ENCODE data around the gene PIEZO1. TPM values are rescaled to one million over a fixed set of nuclear protein-coding genes. Genes with fewer than 3 reads are reported as not detected.
A peak's percentile ranks its signal among the peaks of the same experiment; 100 is the strongest.

Gene PIEZO1
- total RNA-seq, 1 experiment from 2014 or later, result 224 TPM

- DNase-seq (ENCODE audit: low read depth, low spot score) (no peak), ATAC-seq (no peak)
- Histone ChIP-seq H4K20me1 (ENCODE audit: insufficient read depth) (peaks cover 5% of the 10 kb centered on the region; the same call in 1 of the 2 replicates), H2AFZ (ENCODE audit: low read depth, low read length, poor library complexity, severe bottlenecking) (no peak overlapping the region), H3K4me3 (replicated peaks in 1 of 2; ENCODE audit: low read depth in 1 of 2, low read length in 2 of 2) (no peak overlapping the region), H3K79me2 (ENCODE audit: insufficient read depth, low read length) (peaks cover 38% of the 10 kb centered on the region), H3K9me3 (ENCODE audit: control insufficient read depth in 1 of 2, insufficient read depth in 1 of 2, low read depth in 1 of 2, low read length in 2 of 2) (no peaks in the 10 kb centered on the region), H3K4me2 (ENCODE audit: low read length) (no peak overlapping the region), H3K4me1 (ENCODE audit: control insufficient read depth in 1 of 2, insufficient read depth in 2 of 2, low read length in 2 of 2) (peaks cover 0 to 14% of the 10 kb centered on the region in 2 experiments; a peak in 1 of 4 replicates), H3K9me2 (ENCODE audit: insufficient read depth) (no peaks in the 10 kb centered on the region), H3K36me3 (ENCODE audit: control insufficient read depth in 1 of 2, insufficient read depth in 2 of 2, low read length in 2 of 2) (peaks cover 13 to 58% of the 10 kb centered on the region in 2 experiments; a peak in 3 of 4 replicates), H3K9ac (ENCODE audit: low read length) (no peak overlapping the region), H3K27ac (ENCODE audit: low read depth, low read length) (peak overlapping the region; percentile 25; the same call in 1 of the 2 replicates), H3K27me3 (ENCODE audit: insufficient read depth, low read length) (no peaks in the 10 kb centered on the region)
- ChIA-PET RAD21 (ENCODE audit: low non-redundant PET in 1 of 2, low total read pairs in 2 of 2, uncharacterized antibody in 2 of 2, unreplicated experiment in 2 of 2) (no interaction called here), POLR2A (no interaction called here), CTCF (no interaction called here)
- intact Hi-C loops (cut with micrococcal nuclease), result loop anchor here (5.0 kb wide), 2 partner anchors 63 to 478 kb away; partner anchors contain the start of genes CDT1 and ZNF778
- no TSS peak for BruUV-seq (replicated peaks)
- TF ChIP-seq CBX3 (IDR thresholded peaks at IDR 0.05; ENCODE audit: low read depth) (no peak), JUND (IDR thresholded peaks at IDR 0.05) (no peak)
Observed at GRCh38 chr16:88739139-88739976, 45.7 kb downstream of the PIEZO1 start.

DNA sequence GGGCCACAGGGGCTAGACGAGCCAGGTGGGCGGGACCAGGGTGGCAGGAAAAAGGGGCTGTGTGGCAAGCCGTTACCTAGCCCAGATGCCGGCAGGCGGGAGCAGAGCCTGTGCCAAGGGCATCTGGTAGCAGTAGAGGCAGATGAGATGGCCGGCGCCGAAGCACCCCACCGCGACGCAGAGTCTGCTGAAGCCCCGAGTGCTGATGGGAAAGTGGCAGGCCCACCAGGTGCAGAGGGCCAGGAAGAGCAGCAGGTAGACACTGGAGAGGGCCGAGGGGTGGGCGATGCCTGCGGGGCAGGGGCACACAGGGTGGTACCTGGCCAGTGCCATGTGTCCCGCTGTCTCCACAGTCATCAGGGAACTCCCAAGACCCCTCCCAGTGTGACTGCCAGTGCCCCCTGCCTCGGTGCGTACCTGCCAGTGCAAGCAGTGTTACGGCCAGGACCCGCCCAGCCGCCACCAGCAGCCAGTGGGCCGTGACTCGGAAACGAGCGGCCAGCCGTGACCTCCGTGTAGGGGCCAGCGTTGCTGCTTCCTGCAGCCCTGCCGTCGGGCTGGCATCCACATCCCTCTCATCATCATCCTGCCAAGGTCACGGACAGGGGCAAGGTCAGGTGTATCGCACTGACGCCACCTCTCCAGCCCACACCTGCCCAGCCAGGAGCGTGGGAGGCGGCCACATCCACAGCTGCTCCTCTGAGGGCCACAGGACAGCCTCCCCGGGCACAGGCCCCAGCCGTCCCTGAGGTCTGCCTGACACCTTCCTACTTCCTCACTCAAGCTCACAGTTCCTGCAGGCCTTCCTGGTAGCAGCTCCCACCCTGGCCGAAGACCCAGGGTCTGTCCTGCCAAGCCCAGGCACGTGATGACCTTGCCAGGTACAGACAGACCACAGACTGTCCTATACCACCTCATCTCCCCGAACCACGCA lies 46.6 kb downstream of the PIEZO1 start:
- DNase-seq (ENCODE audit: low read depth, low spot score), result no peak
- H3K9me3 ChIP-seq (ENCODE audit: control insufficient read depth in 1 of 2, insufficient read depth in 1 of 2, low read depth in 1 of 2, low read length in 2 of 2), result no peaks in the 10 kb centered on the region
- peak overlapping the region; percentile 58; the same call in 1 of the 2 replicates for H3K27ac ChIP-seq (ENCODE audit: low read depth, low read length)
- H3K4me3 ChIP-seq (replicated peaks in 1 of 2; ENCODE audit: low read depth in 1 of 2, low read length in 2 of 2), result no peak overlapping the region
- no peak overlapping the region for H3K4me2 ChIP-seq (ENCODE audit: low read length)
- intact Hi-C loops (cut with micrococcal nuclease), result loop anchor here (5.0 kb wide), 2 partner anchors 64 to 479 kb away; partner anchors contain the start of genes CDT1 and ZNF778
- H3K36me3 ChIP-seq (ENCODE audit: control insufficient read depth in 1 of 2, insufficient read depth in 2 of 2, low read length in 2 of 2), result peaks cover 19 to 60% of the 10 kb centered on the region in 2 experiments; a peak in 3 of 4 replicates
- RAD21 ChIA-PET (ENCODE audit: low non-redundant PET in 1 of 2, low total read pairs in 2 of 2, uncharacterized antibody in 2 of 2, unreplicated experiment in 2 of 2), result interaction anchor here in 1 of 2 experiments (1.0 kb wide), 1 partner anchor 47 kb away, joined by 4 read pairs; the partner anchor contains the start of gene PIEZO1
- no peaks in the 10 kb centered on the region for H3K9me2 ChIP-seq (ENCODE audit: insufficient read depth)
- CTCF ChIA-PET, result interaction anchor here (0.7 to 2.2 kb wide), 14 partner anchors 10 to 968 kb away, joined by 3 to 59 read pairs (median 8); partner anchors contain the start of genes APRT, PIEZO1 and ZNF778
- no peaks in the 10 kb centered on the region for H3K27me3 ChIP-seq (ENCODE audit: insufficient read depth, low read length)
- TF ChIP-seq YY1 (IDR thresholded peaks at IDR 0.05; ENCODE audit: extremely low read depth, insufficient replicate concordance, low read depth, low read length) (no peak), RAD21 (IDR thresholded peaks at IDR 0.05; ENCODE audit: low read depth) (no peak), CBX3 (IDR thresholded peaks at IDR 0.05; ENCODE audit: low read depth) (no peak), TCF7L2 (IDR thresholded peaks at IDR 0.05; ENCODE audit: borderline replicate concordance, extremely low read depth, insufficient read depth, insufficient read length) (no peak), EZH2phosphoT487 (IDR thresholded peaks at IDR 0.05; ENCODE audit: borderline replicate concordance) (no peak), POLR2AphosphoS5 (IDR thresholded peaks at IDR 0.05; ENCODE audit: low read depth, low read length) (no peak; the same call in 1 of the 2 replicates), ZNF274 (IDR thresholded peaks at IDR 0.05; ENCODE audit: low read depth, low read length) (no peak), SP1 (IDR thresholded peaks at IDR 0.05; ENCODE audit: low read depth) (no peak), SRF (IDR thresholded peaks at IDR 0.05; ENCODE audit: low read depth) (no peak), FOSL1 (IDR thresholded peaks at IDR 0.05; ENCODE audit: low read depth) (no peak), EGR1 (IDR thresholded peaks at IDR 0.05; ENCODE audit: low read depth) (no peak)
- TF ChIP-seq, protein P1, sequence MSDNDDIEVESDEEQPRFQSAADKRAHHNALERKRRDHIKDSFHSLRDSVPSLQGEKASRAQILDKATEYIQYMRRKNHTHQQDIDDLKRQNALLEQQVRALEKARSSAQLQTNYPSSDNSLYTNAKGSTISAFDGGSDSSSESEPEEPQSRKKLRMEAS (IDR thresholded peaks at IDR 0.05), result no peak
- TF ChIP-seq, protein P2, sequence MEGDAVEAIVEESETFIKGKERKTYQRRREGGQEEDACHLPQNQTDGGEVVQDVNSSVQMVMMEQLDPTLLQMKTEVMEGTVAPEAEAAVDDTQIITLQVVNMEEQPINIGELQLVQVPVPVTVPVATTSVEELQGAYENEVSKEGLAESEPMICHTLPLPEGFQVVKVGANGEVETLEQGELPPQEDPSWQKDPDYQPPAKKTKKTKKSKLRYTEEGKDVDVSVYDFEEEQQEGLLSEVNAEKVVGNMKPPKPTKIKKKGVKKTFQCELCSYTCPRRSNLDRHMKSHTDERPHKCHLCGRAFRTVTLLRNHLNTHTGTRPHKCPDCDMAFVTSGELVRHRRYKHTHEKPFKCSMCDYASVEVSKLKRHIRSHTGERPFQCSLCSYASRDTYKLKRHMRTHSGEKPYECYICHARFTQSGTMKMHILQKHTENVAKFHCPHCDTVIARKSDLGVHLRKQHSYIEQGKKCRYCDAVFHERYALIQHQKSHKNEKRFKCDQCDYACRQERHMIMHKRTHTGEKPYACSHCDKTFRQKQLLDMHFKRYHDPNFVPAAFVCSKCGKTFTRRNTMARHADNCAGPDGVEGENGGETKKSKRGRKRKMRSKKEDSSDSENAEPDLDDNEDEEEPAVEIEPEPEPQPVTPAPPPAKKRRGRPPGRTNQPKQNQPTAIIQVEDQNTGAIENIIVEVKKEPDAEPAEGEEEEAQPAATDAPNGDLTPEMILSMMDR (IDR thresholded peaks at IDR 0.05 in 2 of 3, conservative IDR thresholded peaks at IDR 0.05 in 1 of 3; ENCODE audit: borderline replicate concordance in 1 of 3, insufficient read depth in 1 of 3, low read depth in 2 of 3, low read length in 2 of 3), result no peak
- peaks cover 2% of the 10 kb centered on the region; the same call in 1 of the 2 replicates for H4K20me1 ChIP-seq (ENCODE audit: insufficient read depth)
- H2AFZ ChIP-seq (ENCODE audit: low read depth, low read length, poor library complexity, severe bottlenecking), result no peak overlapping the region
- H3K4me1 ChIP-seq (ENCODE audit: control insufficient read depth in 1 of 2, insufficient read depth in 2 of 2, low read length in 2 of 2), result peaks cover 0 to 8% of the 10 kb centered on the region in 2 experiments; a peak in 1 of 4 replicates
- H3K9ac ChIP-seq (ENCODE audit: low read length), result no peak overlapping the region
- H3K79me2 ChIP-seq (ENCODE audit: insufficient read depth, low read length), result peaks cover 30% of the 10 kb centered on the region
- BruUV-seq (replicated peaks), result no TSS peak
- no peak for ATAC-seq
- POLR2A ChIA-PET, result interaction anchor here (1.2 kb wide), 1 partner anchor 73 kb away, joined by 3 read pairs; the partner anchor contains the start of gene APRT

All from HCT116 (cell line).